NOMO-1 treated with DMSO at 0.1 percent for 48 hours (cell line): ENCODE results near the gene SORCS2.

Experiments
- DNase-seq: peaks from one replicate; lab custom pipeline; 2025; ENCODE audit not compliant: unreplicated experiment; lab: John Stamatoyannopoulos, UW

The SORCS2 gene

DNA sequence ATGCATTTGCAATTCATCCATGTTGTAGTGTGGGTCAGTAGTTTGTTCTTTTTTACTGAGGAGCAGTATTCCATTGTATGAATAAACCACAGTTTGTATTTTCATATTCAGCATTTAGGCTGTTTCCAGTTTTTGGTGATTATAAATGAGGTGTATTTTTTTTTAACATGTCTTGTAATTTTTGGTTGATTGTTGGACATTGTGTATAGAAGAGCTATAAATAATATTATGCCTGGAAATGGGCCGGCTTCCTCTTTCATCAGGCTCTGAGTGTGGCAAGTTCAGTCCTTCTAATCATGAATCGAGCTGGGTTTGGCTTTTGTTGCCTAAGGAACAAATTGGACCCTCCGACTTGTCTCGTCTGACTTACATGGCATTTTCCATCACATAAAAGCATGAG lies 126.7 kb downstream of the SORCS2 start:
- no peak for DNase-seq

DNA sequence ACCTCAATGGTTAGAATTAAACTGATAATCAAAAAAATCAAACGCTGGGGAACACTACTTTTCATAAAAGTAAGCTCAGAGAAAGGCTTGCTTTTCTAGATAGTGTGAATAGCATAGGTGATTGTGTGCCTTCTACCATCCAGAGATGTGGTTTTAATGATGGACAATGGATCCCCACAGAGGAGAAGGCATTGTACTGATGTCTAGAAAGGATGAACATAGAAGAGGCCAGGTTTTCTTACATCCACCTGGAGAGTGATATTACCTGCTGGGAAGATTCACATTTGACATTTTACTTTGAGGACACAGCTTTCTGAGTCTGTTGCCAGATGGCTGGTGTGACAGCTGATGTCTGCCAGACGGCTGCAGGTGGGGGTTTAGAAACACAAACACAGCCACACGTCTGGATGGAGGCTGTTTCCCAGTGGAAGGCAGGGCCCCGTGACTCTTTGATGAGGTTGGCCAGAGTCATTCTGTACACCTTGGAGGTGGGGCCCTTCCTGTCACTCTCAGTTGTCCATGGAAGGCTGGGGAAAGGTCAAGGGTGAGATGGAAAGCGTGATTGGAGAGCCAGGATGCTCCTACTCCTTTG lies 128.0 kb downstream of the SORCS2 start:
- DNase-seq, result no peak

DNA sequence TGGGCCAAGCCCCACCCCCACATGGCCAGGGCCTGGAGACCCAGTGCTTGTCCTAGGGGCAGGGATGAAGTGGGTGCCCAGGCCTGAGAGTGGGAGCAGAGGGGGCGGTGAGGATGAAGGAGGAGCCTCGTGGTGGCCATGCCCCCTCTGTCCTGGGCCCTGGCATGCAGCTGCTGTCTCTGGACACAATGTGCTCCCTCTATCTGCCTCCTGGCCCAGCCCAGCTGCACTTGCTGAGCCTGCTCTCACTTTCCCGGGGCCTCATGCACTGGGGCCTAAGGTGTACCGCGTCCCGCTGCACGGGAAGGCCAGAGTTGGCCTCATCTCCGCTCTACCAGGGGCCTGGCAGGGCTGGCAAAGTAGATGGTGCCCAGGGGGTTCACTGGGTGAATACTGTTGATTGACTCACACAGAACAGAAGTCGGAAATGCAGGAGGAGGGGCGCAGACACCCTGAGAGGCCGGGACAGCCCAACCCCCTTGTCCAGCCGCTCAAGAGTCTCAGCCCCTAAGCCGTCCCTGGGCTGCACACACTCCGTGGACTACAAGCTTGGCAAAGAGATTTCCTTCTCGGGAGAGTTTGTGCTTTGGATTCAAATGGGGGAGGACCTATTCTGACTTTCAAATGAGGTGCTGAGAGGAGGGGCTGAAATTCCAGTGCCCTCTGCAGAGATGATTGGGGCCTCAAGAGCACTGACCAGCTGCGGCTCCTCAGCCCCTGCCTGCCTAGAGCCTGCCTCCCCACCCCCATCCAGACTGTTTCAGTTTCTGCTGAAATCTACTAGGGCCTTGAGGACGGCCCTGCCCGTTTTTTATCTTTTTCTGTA lies 130.0 kb downstream of the SORCS2 start:
- DNase-seq, result no peak

DNA sequence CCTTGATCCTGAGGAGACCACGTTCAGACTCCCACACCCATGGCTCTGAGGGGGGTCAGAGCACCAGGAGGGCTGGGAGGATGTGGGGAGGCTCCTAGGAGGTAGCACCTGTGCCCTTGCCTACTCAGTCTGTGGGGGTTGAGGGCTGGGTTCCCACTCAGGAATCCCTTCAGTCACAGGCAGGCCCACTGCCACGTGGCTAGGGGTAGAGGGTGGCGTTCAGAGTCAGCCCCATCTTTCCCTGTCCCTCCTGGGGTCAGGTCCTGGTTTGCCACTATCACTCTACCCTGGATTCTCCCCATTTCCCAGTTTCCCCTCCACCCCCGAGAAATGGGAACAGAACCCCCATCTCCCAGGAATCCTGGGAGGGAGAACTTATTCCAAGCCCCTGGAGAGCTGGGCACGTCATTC lies 131.1 kb downstream of the SORCS2 start:
- DNase-seq, result no peak

DNA sequence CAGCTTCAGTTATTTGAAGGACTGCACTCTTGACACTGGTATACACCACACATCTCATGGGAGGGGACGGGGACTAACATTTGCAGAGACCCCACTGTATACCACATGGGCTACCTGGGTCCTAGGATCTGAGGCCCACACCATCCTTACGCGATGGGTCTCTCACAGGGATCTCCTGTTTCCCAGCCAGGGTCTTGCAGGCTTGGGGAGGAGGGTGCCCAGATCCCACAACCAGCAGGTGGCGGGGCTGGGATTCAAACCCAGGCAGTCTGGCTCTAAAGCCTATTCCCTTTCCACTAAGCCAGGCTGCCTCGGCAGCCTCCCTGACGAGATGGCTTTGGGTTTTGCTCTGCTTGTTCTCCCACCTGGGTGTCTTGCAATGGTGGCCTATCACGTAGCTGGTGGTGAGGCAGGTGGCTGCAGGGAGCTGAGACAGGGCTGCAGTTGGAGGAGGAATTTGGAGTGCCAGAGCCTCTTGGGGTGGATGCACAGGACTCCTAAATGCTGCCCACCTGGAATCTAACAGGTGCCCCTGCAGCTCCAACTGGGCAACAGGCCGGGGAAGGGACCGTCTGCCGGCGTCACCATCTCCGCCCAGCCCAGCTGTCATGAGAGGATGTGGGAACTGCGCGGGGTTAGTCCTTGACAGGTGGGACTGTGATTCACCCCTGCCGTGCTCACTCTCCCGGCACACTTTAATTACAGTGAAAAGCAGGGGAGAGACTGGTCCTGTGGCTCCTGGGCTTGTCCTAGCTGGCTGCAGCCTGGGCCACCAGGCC lies 131.7 kb downstream of the SORCS2 start:
- DNase-seq, result no peak

DNA sequence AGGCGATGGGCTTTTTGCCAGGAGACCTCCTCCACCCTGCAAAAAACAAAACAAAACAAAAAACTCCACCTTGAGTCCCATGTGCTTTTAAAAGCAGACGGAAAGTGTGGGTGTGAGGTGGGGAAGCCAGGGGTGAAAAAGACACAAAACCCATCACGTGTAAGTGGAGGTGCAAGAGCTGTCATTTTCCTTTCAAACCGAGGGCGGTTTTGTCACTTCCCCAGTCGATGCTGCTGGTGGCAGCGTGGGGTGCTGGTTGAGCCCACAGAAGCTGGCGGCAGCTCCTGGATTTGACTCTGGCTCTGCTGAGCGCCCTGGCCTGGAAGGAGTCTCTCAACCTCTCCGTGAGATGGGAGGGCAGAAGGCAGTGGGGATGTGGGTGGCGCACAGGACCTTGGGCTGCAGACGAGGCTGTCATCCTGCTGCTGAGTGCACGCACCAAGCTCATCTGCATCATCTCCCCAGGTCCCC lies 132.3 kb downstream of the SORCS2 start:
- no peak for DNase-seq

DNA sequence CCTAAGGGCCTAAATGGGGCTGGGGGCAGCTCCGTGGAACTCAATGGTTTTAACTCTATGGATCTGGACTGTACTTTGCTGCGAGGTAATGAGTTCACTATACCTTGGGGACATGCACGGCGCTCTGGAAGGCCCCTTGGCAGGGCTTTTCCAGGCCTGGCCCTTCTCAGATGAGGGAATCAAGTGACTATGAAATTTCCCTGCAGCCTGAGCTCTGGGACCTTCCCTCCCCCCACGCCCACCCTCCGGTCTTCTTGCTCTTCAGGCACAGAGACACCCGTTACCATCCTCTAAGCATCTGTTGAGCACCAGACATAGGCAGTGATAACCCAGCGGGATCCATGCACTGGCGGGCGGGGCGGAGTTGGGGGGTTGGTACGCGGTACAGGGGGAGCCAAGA lies 133.2 kb downstream of the SORCS2 start:
- no peak for DNase-seq

DNA sequence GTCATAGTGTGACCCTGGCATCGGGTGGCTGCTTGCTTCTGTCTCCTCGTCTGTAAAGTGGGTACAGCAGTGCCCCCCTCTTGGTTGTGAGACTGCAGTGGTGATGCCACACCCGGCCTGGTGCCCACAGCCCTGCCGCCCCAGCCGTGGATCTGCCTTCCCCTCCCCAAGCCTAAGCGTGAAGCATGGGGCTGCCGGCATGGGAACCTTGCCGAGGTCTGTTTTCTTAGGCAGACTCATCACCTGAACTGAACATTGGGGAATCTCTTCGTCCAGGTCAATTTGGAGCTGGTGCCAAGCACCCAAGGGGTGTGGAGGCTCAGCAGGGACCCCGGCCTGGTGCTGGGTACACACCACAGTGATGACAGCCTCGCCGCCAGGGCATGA lies 134.0 kb downstream of the SORCS2 start:
- DNase-seq, result no peak

DNA sequence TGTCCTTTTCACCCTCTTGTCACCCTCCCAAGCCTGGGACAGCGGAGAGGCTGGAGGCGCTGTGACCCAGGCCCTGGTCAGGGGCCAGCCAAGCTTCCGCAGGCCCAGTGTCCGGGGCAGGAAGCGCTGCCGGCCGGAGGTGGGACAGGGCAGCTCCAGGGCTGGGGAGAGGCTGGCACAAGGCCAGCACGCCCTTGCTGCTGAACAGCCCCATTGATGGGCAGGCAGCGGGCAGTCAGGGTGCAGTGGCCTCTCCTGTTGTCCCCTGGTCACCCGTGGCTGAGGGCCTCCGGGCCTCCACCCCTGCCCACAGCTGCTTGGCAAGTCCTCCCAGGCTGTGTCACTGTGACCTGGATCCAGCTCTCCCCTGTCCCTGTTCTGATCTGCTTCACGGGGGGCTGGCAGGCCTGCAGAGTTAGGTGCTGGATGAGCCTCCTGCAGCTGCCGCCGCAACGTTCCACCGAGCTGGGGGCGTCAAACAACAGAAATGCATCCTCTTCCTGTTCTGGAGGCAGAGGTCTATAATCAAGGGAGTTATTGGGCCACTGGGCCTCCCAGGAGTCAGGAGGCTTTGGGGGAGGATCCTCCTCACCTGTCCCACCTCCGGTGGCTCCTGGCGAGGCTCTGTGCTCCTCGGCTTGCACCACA lies 134.5 kb downstream of the SORCS2 start:
- DNase-seq, result no peak

DNA sequence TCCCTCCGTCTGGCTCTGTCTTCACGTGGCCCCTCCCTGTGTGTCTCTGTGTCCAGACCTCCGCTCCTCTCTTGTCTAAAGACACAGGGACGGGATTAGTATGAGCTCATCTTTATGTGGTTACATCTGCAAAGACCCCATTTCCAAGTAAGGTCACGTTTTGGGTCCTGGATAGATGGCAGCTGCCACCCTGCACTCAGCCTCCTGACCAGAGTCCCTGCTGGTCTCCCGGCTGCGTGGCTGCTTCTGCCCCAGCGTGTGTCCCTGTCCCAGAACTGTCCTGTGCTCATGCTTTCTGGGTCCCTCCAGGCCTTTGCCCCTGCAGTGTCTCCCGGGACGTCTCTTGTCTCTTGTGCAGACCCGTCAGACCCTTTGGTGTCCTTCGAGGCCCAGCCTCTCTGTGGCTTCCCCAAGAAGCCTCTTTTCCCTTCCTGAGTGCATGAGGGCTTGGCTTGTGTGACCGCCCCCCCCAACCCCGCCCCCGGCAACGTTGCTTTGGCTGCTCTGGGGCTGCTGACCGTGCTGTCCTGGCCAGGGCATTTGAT lies 135.1 kb downstream of the SORCS2 start:
- no peak for DNase-seq

DNA sequence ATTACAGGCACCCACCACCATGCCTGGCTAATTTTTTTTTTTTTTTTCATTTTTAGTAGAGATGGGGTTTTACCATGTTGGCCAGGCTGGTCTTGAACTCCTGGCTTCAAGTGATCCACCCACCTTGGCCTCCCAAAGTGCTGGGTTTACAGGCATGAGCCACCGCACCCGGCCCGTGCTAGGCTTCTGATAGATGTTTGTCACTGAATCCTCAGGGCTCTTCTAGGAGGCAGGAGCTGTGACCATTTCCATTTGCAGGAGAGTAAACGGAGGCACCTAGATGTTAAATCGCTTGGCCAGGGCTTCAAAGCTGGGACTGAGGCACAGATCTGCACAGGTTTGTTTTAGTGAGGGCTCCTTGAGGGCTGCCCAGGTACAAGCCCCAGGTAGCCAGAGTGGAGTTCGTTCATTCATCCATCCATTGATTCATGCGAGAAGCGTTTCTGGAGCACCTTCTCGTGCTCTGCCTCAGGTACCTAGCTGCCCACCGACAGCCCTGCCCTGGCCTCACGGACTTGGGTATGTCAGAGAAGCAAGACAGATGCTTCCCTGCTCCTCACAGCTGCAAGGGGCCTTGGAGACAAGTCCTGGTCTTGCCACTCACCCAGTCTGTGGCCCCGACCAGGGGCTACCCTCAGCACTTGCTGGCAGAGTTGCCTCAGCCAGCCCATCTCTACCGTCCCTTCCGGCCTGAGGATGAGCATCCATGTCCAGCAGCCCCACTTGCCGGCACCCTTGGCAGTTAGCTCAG lies 136.0 kb downstream of the SORCS2 start:
- no peak for DNase-seq

DNA sequence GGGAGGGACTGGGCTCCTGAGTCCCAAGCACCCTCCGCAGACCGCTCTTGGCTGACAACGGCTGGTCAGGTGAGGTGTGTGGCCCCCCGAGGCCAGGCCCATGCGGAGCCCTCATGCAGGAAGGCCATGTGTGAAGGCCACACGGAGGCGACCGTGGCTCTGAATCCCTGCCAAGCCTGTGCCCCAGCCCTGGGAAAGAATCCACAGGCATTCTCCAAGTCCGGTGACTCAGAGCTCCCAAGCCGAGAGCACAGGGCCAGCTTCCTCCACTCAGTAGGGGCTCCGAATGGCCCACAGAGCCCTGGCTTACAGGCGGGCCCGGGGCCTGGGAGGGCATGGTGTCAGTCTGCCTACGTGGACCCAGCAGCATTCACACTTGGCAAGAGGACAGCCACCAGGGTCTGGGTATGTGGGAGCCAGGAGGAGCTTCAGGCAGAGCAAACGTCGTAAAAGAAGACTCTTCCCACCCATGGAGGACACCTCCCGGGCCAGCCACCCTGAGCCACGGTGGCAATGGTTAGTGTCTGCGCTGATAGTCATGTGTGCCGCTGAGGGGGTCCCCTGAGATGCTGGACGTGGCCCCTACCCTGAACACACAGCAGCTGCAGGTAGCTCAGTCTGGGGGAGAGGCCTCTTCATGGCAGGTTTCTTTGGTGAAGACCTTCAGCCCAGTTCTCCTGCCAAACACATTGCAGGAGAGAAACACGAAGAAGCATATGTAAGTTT lies 136.7 kb downstream of the SORCS2 start:
- DNase-seq, result no peak

DNA sequence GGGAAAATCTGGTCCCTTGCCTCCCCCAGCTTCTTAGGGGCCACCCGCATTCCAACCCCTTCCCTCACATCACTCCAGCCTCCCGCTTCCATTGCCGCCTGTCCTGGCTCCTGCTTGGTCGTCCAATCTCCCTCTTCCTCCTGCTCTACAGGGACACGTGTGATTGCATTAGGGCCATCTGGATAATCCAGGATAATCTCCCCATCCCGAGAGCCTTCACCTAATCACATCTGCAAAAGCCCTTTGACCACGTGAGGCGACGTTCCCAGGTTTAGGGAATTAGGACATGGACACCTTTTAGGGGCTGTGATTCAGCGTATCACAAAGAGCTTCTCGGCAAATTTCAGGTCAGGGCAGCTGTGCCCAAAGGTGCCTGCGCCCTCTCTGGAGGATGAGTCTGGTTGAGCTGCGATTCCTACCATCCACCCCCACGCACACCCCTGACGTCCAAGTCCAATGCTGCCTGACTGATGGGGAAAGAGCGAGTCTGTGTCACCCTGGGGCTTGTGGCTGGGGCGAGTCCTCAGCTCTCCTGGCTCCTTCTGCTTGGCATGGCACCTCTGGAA lies 137.8 kb downstream of the SORCS2 start:
- no peak for DNase-seq

DNA sequence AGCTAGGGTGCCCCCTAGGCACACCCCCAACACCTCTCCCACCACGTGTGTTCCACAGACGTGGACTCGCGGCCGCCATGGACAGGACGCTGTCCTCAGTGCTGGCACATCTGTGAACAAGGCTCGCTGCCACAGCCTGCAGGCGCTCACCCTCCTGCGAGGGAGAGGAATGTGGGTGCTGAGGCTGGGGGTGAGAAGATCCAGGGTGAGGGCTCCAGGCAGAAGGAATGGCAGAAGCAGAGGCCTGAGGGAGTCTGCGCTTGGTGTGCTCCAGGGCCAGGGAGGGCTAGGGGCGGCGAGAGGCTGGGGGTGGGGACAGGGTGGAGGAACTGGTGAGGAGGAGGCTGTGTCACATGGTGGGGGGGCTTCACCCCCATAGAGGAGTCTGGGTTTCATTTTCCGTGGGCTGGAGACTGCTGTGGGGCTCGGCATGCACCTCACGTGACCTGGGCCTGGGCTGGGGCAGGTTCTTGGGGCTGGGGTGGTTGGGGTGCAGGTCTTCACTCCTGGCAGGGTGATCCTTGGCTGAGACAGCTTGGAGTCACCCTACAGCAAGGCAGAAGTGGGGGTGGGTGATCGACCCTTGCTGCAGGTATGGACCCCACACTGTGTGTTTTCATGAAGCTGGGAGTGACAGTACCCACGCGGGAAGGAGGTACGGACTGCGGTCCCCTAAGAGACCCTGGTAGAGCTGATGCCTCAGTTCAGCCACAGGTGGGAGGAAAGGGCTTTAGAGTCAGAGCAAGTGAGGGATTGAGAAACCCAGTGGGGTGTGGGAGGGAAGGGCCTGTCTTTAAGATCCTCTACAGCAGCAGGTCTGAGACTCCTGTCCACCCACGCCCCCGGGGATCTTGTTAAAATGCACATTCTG lies 138.7 kb downstream of the SORCS2 start:
- DNase-seq, result no peak

DNA sequence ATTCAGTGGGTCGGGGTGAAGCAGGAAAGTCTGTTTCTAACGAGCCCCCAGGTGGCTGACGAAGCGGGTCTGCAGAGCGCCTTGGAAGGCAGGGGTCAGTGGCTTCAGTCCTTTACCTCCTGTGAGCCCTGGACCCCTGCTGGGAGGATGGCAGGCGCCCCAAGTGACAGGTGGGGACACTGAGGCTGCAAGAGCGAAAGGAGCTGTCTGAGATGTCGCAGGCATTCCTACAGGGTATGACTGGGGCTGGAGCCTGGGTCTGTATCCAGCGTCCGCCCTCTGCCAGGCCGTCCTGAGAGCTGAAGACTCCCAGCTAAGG lies 139.3 kb downstream of the SORCS2 start:
- no peak for DNase-seq

DNA sequence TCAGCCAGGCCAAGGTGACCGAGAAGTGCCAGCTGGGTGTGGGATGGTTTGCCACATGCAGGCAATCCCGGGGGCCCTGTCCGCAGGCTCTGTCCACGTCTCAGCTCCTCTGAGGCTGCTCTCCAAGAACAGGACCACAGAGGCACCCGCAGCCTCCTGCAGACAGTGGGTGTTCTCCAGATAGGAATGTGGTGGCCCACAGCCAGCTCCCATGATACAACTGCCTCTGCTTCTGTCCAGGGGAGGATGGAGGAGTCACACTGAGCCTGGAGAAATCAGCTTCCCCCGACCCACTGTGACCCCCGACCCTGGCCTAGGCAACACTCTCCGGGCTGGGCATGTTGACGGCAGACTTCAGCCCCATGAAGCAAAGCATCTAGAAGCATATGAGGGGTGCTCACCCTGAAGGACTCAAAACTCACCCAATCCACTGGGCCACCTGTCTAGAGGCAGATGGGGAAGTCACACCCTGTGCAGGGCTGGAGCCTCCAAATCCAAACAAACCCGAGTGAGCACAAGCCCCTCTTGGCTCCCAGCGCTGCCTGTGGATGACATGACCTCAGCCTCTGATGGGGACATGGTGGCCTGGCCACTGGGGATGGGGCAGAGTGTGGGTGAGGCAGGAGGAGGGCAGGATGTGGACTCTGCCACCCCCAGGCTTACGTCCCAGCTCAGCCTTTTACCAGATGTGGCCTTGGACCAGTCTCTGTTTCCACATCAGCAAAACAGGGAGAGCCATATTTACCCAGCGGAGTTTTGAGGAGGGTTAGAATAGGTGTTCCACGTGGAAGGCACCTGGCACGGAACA lies 140.1 kb downstream of the SORCS2 start:
- DNase-seq, result no peak

DNA sequence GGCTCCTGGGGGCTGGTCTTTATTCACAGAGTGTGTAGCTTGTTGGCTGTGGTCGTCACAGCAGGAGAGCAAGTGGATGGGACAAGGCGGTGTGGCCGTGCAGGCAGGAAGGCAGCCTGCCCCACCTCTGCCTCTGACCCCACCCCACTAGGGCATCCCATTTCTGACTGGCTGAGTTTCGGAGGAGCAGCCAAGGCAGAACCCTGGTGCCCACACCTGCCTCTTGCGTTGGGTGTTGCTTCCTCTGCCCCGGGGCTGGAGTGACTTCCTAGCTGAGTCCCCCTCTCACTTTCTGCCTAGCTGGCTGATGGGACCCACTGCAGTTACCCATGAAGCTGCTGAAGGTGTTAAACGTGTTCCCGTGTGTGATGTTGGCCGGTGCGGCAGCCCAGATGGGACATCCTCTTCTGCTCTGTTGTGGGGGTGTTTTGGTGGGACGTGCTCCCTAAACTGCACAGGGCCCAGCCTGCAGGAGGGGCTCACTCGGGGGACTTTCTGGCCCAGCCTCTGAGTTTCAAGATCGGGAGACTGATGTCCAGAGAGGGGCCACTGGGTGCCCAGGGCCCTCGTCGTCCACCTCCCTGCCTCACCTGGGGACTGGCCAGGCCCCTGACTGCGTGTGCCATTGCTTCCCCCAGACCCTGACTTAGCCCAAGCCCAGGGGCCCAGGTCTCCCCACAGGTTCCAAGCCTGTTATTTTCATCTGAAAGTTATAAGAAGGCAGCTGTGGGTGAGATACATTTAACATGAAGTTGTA lies 140.9 kb downstream of the SORCS2 start:
- DNase-seq, result no peak
